ENCODE measurements around the gene KCNH8.

DNA sequence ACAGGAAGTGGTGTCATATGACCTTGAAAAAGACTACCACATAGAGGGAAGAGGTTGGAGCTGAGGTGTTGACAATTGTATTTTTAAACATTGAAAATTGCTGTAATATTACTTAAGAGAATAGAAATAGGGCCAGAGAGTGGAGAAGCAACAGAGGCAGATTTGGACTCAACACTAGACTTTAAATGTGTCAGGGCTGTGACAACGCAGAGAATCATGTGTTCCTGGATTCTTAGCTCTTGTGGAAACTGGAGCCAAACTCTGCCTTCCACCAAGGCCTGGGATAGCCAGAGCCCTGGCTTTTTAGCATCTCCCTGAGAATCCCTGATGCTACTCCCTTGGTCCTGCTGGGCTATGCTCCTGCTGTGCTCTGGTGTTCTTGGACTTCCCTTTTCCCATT lies 277.5 kb downstream of the KCNH8 start:
- TF ChIP-seq, protein P1, sequence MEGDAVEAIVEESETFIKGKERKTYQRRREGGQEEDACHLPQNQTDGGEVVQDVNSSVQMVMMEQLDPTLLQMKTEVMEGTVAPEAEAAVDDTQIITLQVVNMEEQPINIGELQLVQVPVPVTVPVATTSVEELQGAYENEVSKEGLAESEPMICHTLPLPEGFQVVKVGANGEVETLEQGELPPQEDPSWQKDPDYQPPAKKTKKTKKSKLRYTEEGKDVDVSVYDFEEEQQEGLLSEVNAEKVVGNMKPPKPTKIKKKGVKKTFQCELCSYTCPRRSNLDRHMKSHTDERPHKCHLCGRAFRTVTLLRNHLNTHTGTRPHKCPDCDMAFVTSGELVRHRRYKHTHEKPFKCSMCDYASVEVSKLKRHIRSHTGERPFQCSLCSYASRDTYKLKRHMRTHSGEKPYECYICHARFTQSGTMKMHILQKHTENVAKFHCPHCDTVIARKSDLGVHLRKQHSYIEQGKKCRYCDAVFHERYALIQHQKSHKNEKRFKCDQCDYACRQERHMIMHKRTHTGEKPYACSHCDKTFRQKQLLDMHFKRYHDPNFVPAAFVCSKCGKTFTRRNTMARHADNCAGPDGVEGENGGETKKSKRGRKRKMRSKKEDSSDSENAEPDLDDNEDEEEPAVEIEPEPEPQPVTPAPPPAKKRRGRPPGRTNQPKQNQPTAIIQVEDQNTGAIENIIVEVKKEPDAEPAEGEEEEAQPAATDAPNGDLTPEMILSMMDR (IDR thresholded peaks at IDR 0.05; ENCODE audit: low read depth, low read length): no peak
- no peak for TF ChIP-seq POLR2A (IDR thresholded peaks at IDR 0.05; ENCODE audit: extremely low read depth, insufficient read length)
